Esophagus squamous epithelium (tissue), 5 donors: Measurements from ENCODE around the gene KRT13. TPM values are rescaled to one million over a fixed set of nuclear protein-coding genes. Genes with fewer than 3 reads are reported as not detected.
"Not testable (repeated sequence)": the region's sequence is repeated elsewhere in the genome, so short reads cannot be mapped to it uniquely, and the experiment has no call there.

Experiments used
- DNase-seq: peaks from one replicate; lab custom pipeline; 2025; lab: John Stamatoyannopoulos, UW
- H3K27ac ChIP-seq, 4 donors: fragments of 200-600 bp; sonication (generic); one replicate each; pipeline ENCODE4 v1.5.1; 2016 to 2019; ENCODE audit warnings: mild to moderate bottlenecking in 1 of 4
- H3K27me3 ChIP-seq, 4 donors: fragments of 200-600 bp; sonication (generic); 1 replicate in 3 of 4; 2 replicates in 1 of 4; pipeline versions ENCODE4 v1.5.1 to v1.6.0; 2017 to 2021; ENCODE audit warnings: antibody characterized with exemption in 1 of 4
- H3K36me3 ChIP-seq, 3 donors: fragments of 200-600 bp; sonication (generic); one replicate each; pipeline ENCODE4 v1.5.1; 2016 to 2019
- H3K4me1 ChIP-seq, 3 donors: fragments of 200-600 bp; sonication (generic); one replicate each; pipeline ENCODE4 v1.5.1; 2017 to 2019
- H3K4me3 ChIP-seq, 4 donors: fragments of 200-600 bp; sonication (generic); 1 replicate in 3 of 4; 2 replicates in 1 of 4; pipeline ENCODE4 v1.5.1; 2016 to 2019; ENCODE audit warnings: mild to moderate bottlenecking in 2 of 4, moderate library complexity in 1 of 4
- H3K9me3 ChIP-seq, 3 donors: fragments of 200-600 bp; sonication (generic); one replicate each; pipeline ENCODE4 v1.5.1; 2016 to 2019
- POLR2A ChIP-seq, 4 donors: fragments of 450-650 bp; IDR thresholded peaks; one replicate each; pipeline ENCODE4 v1.6.1; 2017; ENCODE audit warnings: antibody characterized with exemption in 4 of 4, mild to moderate bottlenecking in 4 of 4, moderate library complexity in 3 of 4
- WGBS, 2 donors: methylation state at CpG; one replicate each; pipeline ENCODE4 v1.1.5; 2018; 5-methylcytosine and 5-hydroxymethylcytosine counted together
- intact Hi-C: fragments of 100-400 bp; cut with DNase I; formaldehyde crosslinking; loops from one replicate; pipeline ENCODE4 v1.15.0; 2022
- total RNA-seq, 4 donors: library from RNA; depleted of rRNA; stranded (reverse); fragments of >200 nt; gene quantifications; one replicate each; pipeline ENCODE4 v1.1.0, GENCODE V29; 2016
- TF ChIP-seq, protein P1 (sequence below), 6 experiments: fragments of 450-650 bp in 4 of 6; fragments of 200-600 bp in 2 of 6; sonication (generic) in 2 of 6; IDR thresholded peaks; one replicate each; pipeline ENCODE4 v1.5.1; 2016 to 2019; ENCODE audit warnings: antibody characterized with exemption in 6 of 6, mild to moderate bottlenecking in 4 of 6, moderate library complexity in 4 of 6
- donor health status: DM: yes; HTN: yes; CAD: no.

KRT13 gene
- total RNA-seq, 4 donors from 2014 or later: 27,182 to 79,363 (median 33,601) TPM

DNA sequence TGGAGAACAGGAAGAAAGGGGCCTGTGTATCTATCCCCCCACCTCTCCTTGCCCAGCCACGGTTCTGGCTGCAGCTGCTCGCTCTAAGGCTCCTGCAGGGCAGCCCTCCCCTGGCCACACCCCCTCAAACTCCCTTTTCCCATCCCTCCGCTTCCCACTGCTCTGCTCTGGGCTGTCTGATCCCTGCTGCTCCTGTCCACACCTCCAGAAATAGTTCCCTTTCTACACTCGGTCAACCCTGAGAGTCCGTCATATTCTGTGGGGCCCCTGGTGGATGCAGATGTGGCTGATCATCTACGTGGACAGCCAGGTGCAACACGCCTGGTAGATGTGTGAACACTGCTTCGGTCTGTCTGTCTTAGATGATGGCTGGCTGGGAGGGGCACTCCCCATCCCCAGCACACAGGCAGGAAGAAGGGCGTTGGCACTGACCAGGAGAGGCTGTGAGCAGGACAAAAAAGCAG lies 42.0 kb upstream of the KRT13 start:
- H3K9me3 ChIP-seq: no peaks in the 10 kb centered on the region
- TF ChIP-seq, protein P1, sequence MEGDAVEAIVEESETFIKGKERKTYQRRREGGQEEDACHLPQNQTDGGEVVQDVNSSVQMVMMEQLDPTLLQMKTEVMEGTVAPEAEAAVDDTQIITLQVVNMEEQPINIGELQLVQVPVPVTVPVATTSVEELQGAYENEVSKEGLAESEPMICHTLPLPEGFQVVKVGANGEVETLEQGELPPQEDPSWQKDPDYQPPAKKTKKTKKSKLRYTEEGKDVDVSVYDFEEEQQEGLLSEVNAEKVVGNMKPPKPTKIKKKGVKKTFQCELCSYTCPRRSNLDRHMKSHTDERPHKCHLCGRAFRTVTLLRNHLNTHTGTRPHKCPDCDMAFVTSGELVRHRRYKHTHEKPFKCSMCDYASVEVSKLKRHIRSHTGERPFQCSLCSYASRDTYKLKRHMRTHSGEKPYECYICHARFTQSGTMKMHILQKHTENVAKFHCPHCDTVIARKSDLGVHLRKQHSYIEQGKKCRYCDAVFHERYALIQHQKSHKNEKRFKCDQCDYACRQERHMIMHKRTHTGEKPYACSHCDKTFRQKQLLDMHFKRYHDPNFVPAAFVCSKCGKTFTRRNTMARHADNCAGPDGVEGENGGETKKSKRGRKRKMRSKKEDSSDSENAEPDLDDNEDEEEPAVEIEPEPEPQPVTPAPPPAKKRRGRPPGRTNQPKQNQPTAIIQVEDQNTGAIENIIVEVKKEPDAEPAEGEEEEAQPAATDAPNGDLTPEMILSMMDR (IDR thresholded peaks at IDR 0.05): peak in 1 of 6 experiments; percentile 3
- no peak for TF ChIP-seq POLR2A (IDR thresholded peaks at IDR 0.05)
- WGBS, 2 donors: 31 to 49% methylated on average over 5 to 6 of the region's 9 CpGs
- H3K27me3 ChIP-seq: no peaks in the 10 kb centered on the region
- peak overlapping the region in 3 of 4 donors; percentile 2 to 60 (median 39) for H3K4me3 ChIP-seq
- DNase-seq: no peak
- H3K27ac ChIP-seq: peak overlapping the region; percentile 86 to 93 (median 88)
- peaks cover 22 to 46% (median 31%) of the 10 kb centered on the region in 3 donors for H3K4me1 ChIP-seq
- H3K36me3 ChIP-seq: no peaks in the 10 kb centered on the region
- intact Hi-C loops: loop anchor here (5.0 to 10.0 kb wide), 2 partner anchors 115 to 643 kb away; no protein-coding TSS in a partner anchor

DNA sequence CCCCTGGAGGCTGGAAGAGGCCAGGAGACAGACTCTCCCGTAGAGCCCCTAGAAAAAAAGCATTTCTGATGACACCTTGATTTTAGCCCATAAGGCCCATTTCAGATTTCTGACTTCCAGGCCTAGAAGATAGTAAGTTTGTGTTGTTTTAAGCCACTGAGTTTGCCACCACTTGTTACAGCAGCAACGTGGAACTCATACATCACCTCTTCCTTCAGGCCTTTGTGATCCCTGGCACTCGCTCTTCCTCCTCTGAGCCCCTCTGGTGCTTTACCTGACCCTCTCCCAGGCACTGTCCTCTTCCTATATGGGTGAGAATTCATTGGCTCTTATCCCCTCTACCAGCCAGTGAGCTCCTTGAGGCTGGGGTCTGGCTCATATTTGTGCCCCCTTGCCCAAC lies 41.4 kb upstream of the KRT13 start:
- H3K4me1 ChIP-seq: peaks cover 22 to 46% (median 31%) of the 10 kb centered on the region in 3 donors
- DNase-seq: no peak
- H3K27ac ChIP-seq: peak overlapping the region in 2 of 4 donors; percentile 87 to 93
- H3K4me3 ChIP-seq: no peak overlapping the region
- intact Hi-C loops: loop anchor here (5.0 to 10.0 kb wide), 2 partner anchors 115 to 642 kb away; no protein-coding TSS in a partner anchor
- TF ChIP-seq POLR2A (IDR thresholded peaks at IDR 0.05): no peak
- TF ChIP-seq, protein P1 (IDR thresholded peaks at IDR 0.05): no peak
- no peaks in the 10 kb centered on the region for H3K9me3 ChIP-seq
- no peaks in the 10 kb centered on the region for H3K27me3 ChIP-seq
- no peaks in the 10 kb centered on the region for H3K36me3 ChIP-seq
- 84 to 96% methylated on average over 2 to 3 of the region's 3 CpGs for WGBS, 2 donors

DNA sequence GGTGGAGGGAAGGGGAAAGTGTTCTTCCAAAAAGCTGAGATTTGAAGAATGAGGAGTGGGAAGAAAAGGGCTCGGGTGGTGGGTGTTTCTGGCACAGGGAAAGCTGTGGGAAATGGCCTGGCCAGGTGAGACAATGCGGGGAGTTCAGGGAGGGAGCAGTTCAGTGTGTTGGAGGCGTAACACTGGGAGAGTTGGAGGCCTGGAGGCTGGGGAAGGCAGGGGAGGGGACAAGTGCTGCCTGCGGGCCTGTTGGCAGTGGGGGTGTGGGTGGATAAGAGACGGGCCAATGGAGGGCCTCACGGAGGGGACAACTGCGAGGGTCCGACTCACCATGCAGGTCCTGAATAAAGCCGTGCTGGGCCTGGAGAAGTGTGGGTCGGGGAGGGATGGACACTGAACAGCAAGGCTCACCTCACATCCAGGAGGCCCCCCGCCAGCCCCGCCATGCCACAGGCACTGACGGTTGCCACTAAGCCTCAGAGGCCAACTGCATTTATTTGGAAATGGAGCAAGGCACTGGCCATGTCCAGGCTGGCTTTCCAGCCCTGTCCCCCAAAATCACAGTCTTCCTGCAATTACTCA lies 40.5 kb upstream of the KRT13 start:
- no peaks in the 10 kb centered on the region for H3K36me3 ChIP-seq
- H3K9me3 ChIP-seq: no peaks in the 10 kb centered on the region
- H3K27ac ChIP-seq: no peak overlapping the region
- intact Hi-C loops: loop anchor here (5.0 to 10.0 kb wide), 2 partner anchors 116 to 641 kb away; no protein-coding TSS in a partner anchor
- TF ChIP-seq, protein P1 (IDR thresholded peaks at IDR 0.05): no peak
- TF ChIP-seq POLR2A (IDR thresholded peaks at IDR 0.05): no peak
- H3K4me1 ChIP-seq: peaks cover 22 to 50% (median 31%) of the 10 kb centered on the region in 3 donors
- no peaks in the 10 kb centered on the region for H3K27me3 ChIP-seq
- no peak for DNase-seq
- no peak overlapping the region for H3K4me3 ChIP-seq
- 72 to 85% methylated on average over 8 to 13 of the region's 13 CpGs for WGBS, 2 donors

DNA sequence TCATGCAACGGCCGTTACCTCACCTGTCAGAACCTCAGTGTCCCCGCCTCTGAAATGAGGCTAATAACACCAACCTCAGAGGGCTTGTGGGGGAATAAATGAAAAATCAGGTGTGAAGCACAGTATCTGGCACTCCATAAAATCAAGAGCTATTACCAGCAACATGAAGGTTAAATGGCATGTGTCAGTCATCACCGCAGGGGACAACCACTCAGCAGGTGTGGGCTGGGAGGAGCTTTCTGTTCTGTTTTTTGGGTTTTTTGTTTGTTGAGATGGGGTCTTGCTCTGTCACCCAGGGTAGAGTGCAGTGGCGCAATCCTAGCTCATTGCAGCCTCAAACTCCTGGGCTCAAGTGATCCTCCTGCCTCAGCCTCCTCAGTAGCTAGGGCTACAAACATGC lies 39.5 kb upstream of the KRT13 start:
- no peak for DNase-seq
- Histone ChIP-seq H3K36me3 (no peaks in the 10 kb centered on the region), H3K27me3 (no peaks in the 10 kb centered on the region), H3K27ac (no peak overlapping the region), H3K4me1 (peaks cover 22 to 45% (median 31%) of the 10 kb centered on the region in 3 donors), H3K4me3 (no peak overlapping the region), H3K9me3 (no peaks in the 10 kb centered on the region)
- WGBS, 2 donors: 93 to 100% methylated on average over 1 to 5 of the region's 5 CpGs
- intact Hi-C loops: loop anchor here (5.0 to 10.0 kb wide), 2 partner anchors 117 to 640 kb away; no protein-coding TSS in a partner anchor
- TF ChIP-seq POLR2A (IDR thresholded peaks at IDR 0.05): no peak
- TF ChIP-seq, protein P1 (IDR thresholded peaks at IDR 0.05): no peak

DNA sequence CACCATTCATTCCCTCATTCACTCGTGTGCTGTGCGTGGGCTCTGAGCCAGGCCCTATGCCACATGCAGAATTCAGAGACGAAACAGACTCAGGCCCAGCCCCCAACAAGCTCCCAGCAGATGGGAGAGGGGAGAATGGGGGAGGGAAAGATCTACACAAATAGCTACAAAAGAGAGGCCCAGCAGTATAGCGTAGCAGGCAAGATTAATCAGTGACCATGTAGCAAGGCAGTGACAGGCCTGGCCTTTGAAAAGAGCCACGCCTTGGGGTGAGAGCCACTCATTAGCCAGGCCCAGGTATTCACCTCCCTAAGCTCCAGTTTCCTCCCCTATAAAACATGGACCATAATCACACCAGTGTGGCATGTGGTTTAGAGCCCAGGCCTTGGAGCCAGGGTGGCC lies 39.1 kb upstream of the KRT13 start:
- intact Hi-C loops: loop anchor here (10.0 kb wide), 1 partner anchor 640 kb away; no protein-coding TSS in a partner anchor
- Histone ChIP-seq H3K9me3 (no peaks in the 10 kb centered on the region), H3K4me3 (no peak overlapping the region), H3K27ac (peak overlapping the region in 1 of 4 donors; percentile 30), H3K36me3 (no peaks in the 10 kb centered on the region), H3K27me3 (no peaks in the 10 kb centered on the region), H3K4me1 (peaks cover 21 to 40% (median 27%) of the 10 kb centered on the region in 3 donors)
- TF ChIP-seq, protein P1 (IDR thresholded peaks at IDR 0.05): no peak
- no peak for TF ChIP-seq POLR2A (IDR thresholded peaks at IDR 0.05)
- 52 to 56% methylated on average over 2 of the region's 5 CpGs for WGBS, 2 donors
- no peak for DNase-seq

DNA sequence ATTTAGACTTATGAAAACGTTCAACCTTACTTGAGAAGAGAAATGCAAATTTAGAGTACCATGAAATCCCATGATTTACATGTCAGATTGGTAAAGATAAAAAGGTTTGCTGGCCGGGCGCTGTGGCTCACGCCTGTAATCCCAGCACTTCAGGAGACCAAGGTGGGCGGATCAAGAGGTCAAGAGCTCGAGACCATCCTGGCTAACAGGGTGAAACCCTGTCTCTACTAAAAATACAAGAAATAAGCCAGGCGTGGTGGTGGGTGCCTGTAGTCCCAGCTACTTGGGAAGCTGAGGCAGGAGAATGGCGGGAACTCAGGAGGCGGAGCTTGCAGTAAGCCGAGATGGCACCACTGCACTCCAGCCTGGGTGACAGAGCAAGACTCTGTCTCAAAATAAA lies 37.4 kb upstream of the KRT13 start:
- intact Hi-C loops: loop anchor here (10.0 kb wide), 1 partner anchor 638 kb away; no protein-coding TSS in a partner anchor
- H3K27ac ChIP-seq: not testable (repeated sequence)

More for the DNA sequence above, 37.4 kb upstream of the KRT13 start:
- not testable (repeated sequence) for H3K4me3 ChIP-seq, H3K36me3 ChIP-seq, DNase-seq, H3K9me3 ChIP-seq, H3K27me3 ChIP-seq
- 75 to 81% methylated on average over 10 of the region's 10 CpGs for WGBS, 2 donors
- H3K4me1 ChIP-seq: peaks cover 8 to 38% (median 19%) of the 10 kb centered on the region in 3 donors
